CD4-positive, alpha-beta T cell (primary cell): ENCODE measurements around the gene CROCC. TPM values are rescaled to one million over a fixed set of nuclear protein-coding genes. Genes with fewer than 3 reads are reported as not detected.

Experiments used
- ATAC-seq: fragments of 200-7000 bp; cut with Tn5 transposase; one replicate; pipeline ENCODE4 v1.10.0; 2022; ENCODE audit warnings: mild to moderate bottlenecking; ENCODE audit not compliant: poor library complexity
- CTCF ChIA-PET: fragments of 350-600 bp; sonication (Branson Sonifier 250); formaldehyde crosslinking; loops from one replicate; lab custom pipeline; 2021; ENCODE audit warnings: antibody characterized with exemption, inconsistent platforms; lab: Charles Lee
- POLR2A ChIA-PET: fragments of 350-600 bp; sonication (Branson Sonifier 250); formaldehyde crosslinking; loops from one replicate; lab custom pipeline; 2021; ENCODE audit warnings: antibody characterized with exemption, inconsistent platforms; lab: Charles Lee
- DNase-seq, 14 experiments: peaks; one replicate each; pipeline ENCODE4 v3.0.0-alpha.2; 2013 to 2020; ENCODE audit warnings: mixed read lengths in 2 of 14
- H3K27ac ChIP-seq, 2 donors: one replicate each; pipeline versions ENCODE4 v1.5.1 to v1.7.0; 2013; ENCODE audit warnings: low read length in 2 of 2, low read depth in 1 of 2, mild to moderate bottlenecking in 1 of 2
- H3K27me3 ChIP-seq, 2 experiments: 1 replicate in 1 of 2; 2 replicates in 1 of 2; pipeline versions ENCODE4 v1.6.1 to v1.7.0; 2013; ENCODE audit warnings: low read length in 2 of 2, control low read depth in 1 of 2, mild to moderate bottlenecking in 1 of 2, moderate library complexity in 1 of 2; ENCODE audit not compliant: insufficient read depth in 2 of 2, control insufficient read depth in 1 of 2
- H3K36me3 ChIP-seq: one replicate; pipeline ENCODE4 v1.6.1; 2013; ENCODE audit warnings: low read length, control low read depth; ENCODE audit not compliant: insufficient read depth
- H3K4me1 ChIP-seq: one replicate; pipeline ENCODE4 v1.6.1; 2013; ENCODE audit warnings: low read length, control low read depth; ENCODE audit not compliant: insufficient read depth
- H3K4me3 ChIP-seq: one replicate; pipeline ENCODE4 v1.5.1; 2013; ENCODE audit warnings: mild to moderate bottlenecking, low read length, moderate library complexity
- H3K9me3 ChIP-seq, 2 experiments: 1 replicate in 1 of 2; 2 replicates in 1 of 2; pipeline versions ENCODE4 v1.6.1 to v1.7.0; 2013; ENCODE audit warnings: low read length in 2 of 2, mild to moderate bottlenecking in 2 of 2, control low read depth in 1 of 2, moderate library complexity in 1 of 2; ENCODE audit not compliant: control insufficient read depth in 1 of 2, insufficient read depth in 1 of 2
- H3K27ac Mint-ChIP-seq: one replicate; pipeline ENCODE4 v1.8.0; 2020; ENCODE audit warnings: mixed read lengths
- H3K27me3 Mint-ChIP-seq: one replicate; pipeline ENCODE4 v1.8.0; 2021; ENCODE audit warnings: mixed read lengths
- H3K36me3 Mint-ChIP-seq: one replicate; pipeline ENCODE4 v1.8.0; 2021; ENCODE audit warnings: low read depth, mixed read lengths
- H3K4me1 Mint-ChIP-seq: one replicate; pipeline ENCODE4 v1.8.0; 2021; ENCODE audit warnings: low read depth, mixed read lengths
- H3K4me3 Mint-ChIP-seq: one replicate; pipeline ENCODE4 v1.8.0; 2020; ENCODE audit warnings: mild to moderate bottlenecking, mixed read lengths
- H3K9me3 Mint-ChIP-seq: one replicate; pipeline ENCODE4 v1.8.0; 2020; ENCODE audit warnings: mixed read lengths
- intact Hi-C, 2 experiments: fragments of 100-400 bp; cut with DNase I in 1 of 2; cut with micrococcal nuclease in 1 of 2; formaldehyde crosslinking; loops; one replicate each; pipeline versions ENCODE4 v1.15.1 to v1.9.0; 2023 to 2025; cut with DNase I, micrococcal nuclease
- total RNA-seq, 174 experiments: library from RNA in 2 of 174; stranded (reverse) in 2 of 174; gene quantifications; one replicate each; pipeline ENCODE4 v1.2.3 and lab custom pipeline; 2021 to 2026
- TF ChIP-seq, protein P1 (sequence below): fragments of 200-600 bp; IDR thresholded peaks from one replicate; pipeline ENCODE4 v1.8.0; 2022; ENCODE audit warnings: antibody characterized with exemption, mild to moderate bottlenecking

CROCC gene
- total RNA-seq, 2 experiments from 2014 or later = 47.4 to 49.7 TPM

DNA sequence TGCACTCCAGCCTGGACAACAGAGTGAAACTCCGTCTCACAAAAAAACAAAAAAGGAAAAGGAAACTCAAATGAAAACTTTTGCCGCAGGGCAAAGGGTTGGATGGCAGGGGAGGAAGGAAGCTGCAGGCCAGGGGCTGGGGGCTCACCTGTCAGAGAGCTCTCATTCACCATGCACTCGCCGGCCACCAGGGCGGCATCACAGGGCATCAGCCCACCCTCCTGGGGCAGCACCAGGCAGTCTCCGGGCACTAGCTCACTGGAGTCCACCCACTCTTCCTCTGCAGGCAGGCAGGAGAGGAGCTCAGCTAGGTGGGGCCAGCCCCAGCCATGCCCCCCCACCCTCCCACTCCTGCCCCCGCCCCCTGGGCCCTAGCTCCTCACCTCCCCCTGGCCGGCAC, 78.1 kb downstream of the CROCC start:
- H3K4me1 Mint-ChIP-seq = no peaks in the 10 kb centered on the region
- H3K9me3 Mint-ChIP-seq = no peaks in the 10 kb centered on the region
- intact Hi-C loops = no loop called here
- H3K27ac ChIP-seq = no peak overlapping the region
- TF ChIP-seq, protein P1, sequence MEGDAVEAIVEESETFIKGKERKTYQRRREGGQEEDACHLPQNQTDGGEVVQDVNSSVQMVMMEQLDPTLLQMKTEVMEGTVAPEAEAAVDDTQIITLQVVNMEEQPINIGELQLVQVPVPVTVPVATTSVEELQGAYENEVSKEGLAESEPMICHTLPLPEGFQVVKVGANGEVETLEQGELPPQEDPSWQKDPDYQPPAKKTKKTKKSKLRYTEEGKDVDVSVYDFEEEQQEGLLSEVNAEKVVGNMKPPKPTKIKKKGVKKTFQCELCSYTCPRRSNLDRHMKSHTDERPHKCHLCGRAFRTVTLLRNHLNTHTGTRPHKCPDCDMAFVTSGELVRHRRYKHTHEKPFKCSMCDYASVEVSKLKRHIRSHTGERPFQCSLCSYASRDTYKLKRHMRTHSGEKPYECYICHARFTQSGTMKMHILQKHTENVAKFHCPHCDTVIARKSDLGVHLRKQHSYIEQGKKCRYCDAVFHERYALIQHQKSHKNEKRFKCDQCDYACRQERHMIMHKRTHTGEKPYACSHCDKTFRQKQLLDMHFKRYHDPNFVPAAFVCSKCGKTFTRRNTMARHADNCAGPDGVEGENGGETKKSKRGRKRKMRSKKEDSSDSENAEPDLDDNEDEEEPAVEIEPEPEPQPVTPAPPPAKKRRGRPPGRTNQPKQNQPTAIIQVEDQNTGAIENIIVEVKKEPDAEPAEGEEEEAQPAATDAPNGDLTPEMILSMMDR = no peak
- H3K27ac Mint-ChIP-seq = no peak overlapping the region
- ChIA-PET CTCF (no interaction called here), POLR2A (no interaction called here)
- H3K4me3 ChIP-seq = no peak overlapping the region
- no peaks in the 10 kb centered on the region for H3K9me3 ChIP-seq
- H3K27me3 ChIP-seq = no peaks in the 10 kb centered on the region
- no peaks in the 10 kb centered on the region for H3K27me3 Mint-ChIP-seq
- no peak for ATAC-seq
- DNase-seq = no peak
- no peaks in the 10 kb centered on the region for H3K4me1 ChIP-seq
- H3K4me3 Mint-ChIP-seq = no peak overlapping the region
- peaks cover 55% of the 10 kb centered on the region for H3K36me3 Mint-ChIP-seq
- H3K36me3 ChIP-seq = peaks cover 64% of the 10 kb centered on the region

DNA sequence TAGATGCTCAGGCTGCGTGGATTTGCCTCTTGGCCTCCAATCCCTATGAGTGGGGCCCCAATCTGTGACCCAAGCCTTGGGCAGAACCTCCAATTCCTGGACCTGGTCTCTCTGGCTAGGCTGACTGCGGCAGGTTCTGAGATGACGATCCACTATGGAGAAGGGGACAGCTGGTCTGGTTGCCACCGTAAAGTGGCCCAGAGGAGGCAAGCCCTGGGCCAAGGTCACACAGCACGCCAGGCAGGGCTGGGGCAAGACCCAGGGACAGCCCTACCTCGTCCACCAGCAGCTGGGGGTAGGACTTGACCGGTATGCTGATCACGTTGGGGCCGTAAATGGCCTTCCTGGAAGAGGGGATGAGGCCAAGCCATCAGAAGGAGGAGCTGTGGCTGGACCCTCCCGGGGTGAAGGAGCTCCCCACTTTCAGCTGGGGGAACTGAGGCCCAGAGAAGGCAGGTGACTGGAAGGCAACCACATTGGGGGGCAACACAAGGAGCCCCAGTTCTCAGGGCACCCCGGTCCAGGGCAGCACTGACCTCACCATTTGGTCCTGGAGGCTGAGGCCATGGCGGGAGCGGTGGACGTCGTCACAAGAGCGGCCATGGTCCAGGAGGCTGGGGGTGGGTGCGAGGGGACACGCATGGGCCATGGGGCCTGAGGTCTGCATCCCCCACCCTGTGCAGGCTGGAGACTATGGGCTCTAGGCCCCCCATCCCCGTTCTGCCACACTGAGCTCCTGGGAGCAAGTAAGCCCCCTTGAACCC, 80.2 kb downstream of the CROCC start:
- Histone ChIP-seq H3K27me3 (no peaks in the 10 kb centered on the region), H3K36me3 (peaks cover 53% of the 10 kb centered on the region), H3K4me1 (no peaks in the 10 kb centered on the region), H3K9me3 (no peaks in the 10 kb centered on the region), H3K27ac (no peak overlapping the region), H3K4me3 (no peak overlapping the region)
- H3K27me3 Mint-ChIP-seq = no peaks in the 10 kb centered on the region
- H3K27ac Mint-ChIP-seq = no peak overlapping the region
- TF ChIP-seq, protein P1 = no peak
- H3K9me3 Mint-ChIP-seq = no peaks in the 10 kb centered on the region
- ChIA-PET POLR2A (no interaction called here), CTCF (no interaction called here)
- DNase-seq (no peak), ATAC-seq (no peak)
- intact Hi-C loops = no loop called here
- H3K4me1 Mint-ChIP-seq = no peaks in the 10 kb centered on the region
- H3K4me3 Mint-ChIP-seq = no peak overlapping the region
- peaks cover 46% of the 10 kb centered on the region for H3K36me3 Mint-ChIP-seq

DNA sequence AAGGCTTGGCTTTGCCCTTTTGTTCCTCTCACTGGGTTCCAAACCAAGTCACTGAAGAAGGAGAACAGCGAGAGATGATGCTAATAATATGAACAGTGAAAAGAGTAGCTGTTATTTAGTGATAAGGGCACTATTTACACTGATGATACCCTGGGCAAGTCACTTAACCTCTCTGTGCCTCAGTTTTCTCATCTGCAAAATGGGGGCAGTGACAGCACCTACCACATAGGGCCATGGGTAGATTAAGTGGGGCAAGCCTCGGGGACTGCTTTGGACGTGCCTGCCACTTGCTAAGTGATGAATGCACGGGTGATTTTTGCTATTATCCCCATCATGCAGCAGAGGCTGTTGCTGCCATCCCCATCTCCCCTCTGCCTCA, 80.8 kb downstream of the CROCC start:
- POLR2A ChIA-PET = no interaction called here
- Histone ChIP-seq H3K4me1 (no peaks in the 10 kb centered on the region), H3K4me3 (no peak overlapping the region), H3K27me3 (no peaks in the 10 kb centered on the region), H3K27ac (no peak overlapping the region), H3K9me3 (no peaks in the 10 kb centered on the region), H3K36me3 (peaks cover 53% of the 10 kb centered on the region)
- Mint-ChIP-seq H3K36me3 (peaks cover 49% of the 10 kb centered on the region), H3K9me3 (no peaks in the 10 kb centered on the region), H3K4me1 (no peaks in the 10 kb centered on the region), H3K27me3 (no peaks in the 10 kb centered on the region), H3K27ac (no peak overlapping the region), H3K4me3 (no peak overlapping the region)
- DNase-seq (no peak), ATAC-seq (no peak)
- CTCF ChIA-PET = no interaction called here
- intact Hi-C loops = no loop called here
- TF ChIP-seq, protein P1 = no peak
